ENCODE results near the gene CCDC178. TPM values are rescaled to one million over a fixed set of nuclear protein-coding genes. Genes with fewer than 3 reads are reported as not detected.

CCDC178 gene
- polyA plus RNA-seq, 1 donor from 2014 or later, result not detected

GRCh38 chr18:33210575-33211189, 229.8 kb downstream of the CCDC178 start:
- Histone ChIP-seq H3K36me3 (ENCODE audit: insufficient read depth, low read length) (no peaks in the 10 kb centered on the region), H3F3A (ENCODE audit: insufficient read depth, low read length, poor library complexity, severe bottlenecking) (no peaks in the 10 kb centered on the region), H3K4me3 (ENCODE audit: low read length) (no peak overlapping the region)

GRCh38 chr18:33205777-33206176, 234.7 kb downstream of the CCDC178 start:
- no peak overlapping the region for H3K4me3 ChIP-seq (ENCODE audit: low read length)
- H3K4me2 ChIP-seq (ENCODE audit: low read length), result no peak overlapping the region
- H4K20me1 ChIP-seq (ENCODE audit: insufficient read depth), result no peaks in the 10 kb centered on the region
- H3K9ac ChIP-seq (ENCODE audit: low read length), result no peak overlapping the region
- H2AFZ ChIP-seq (ENCODE audit: low read depth, low read length), result no peak overlapping the region
- H3K27me3 ChIP-seq (ENCODE audit: insufficient read depth, low read depth, low read length), result no peaks in the 10 kb centered on the region
- H3K9me2 ChIP-seq (ENCODE audit: insufficient read depth, low read length), result no peaks in the 10 kb centered on the region
- no peaks in the 10 kb centered on the region for H3K36me3 ChIP-seq (ENCODE audit: insufficient read depth, low read length)
- no peak overlapping the region for H3K27ac ChIP-seq (ENCODE audit: low read length)
- H3K79me2 ChIP-seq (replicated peaks; ENCODE audit: insufficient read depth, low read length), result no peaks in the 10 kb centered on the region
- no peaks in the 10 kb centered on the region for H3K9me3 ChIP-seq (ENCODE audit: low read length)
- H3F3A ChIP-seq (ENCODE audit: insufficient read depth, low read length, poor library complexity, severe bottlenecking), result no peaks in the 10 kb centered on the region
- TF ChIP-seq MXI1 (conservative IDR thresholded peaks at IDR 0.05; ENCODE audit: poor library complexity, severe bottlenecking) (no peak), POLR2AphosphoS5 (IDR thresholded peaks at IDR 0.05) (no peak), SMC3 (conservative IDR thresholded peaks at IDR 0.05; ENCODE audit: poor library complexity) (no peak), REST (IDR thresholded peaks at IDR 0.05; ENCODE audit: borderline replicate concordance) (no peak), EZH2 (IDR thresholded peaks at IDR 0.05; ENCODE audit: borderline replicate concordance, insufficient read depth, low read length, poor library complexity, severe bottlenecking) (no peak)

More at GRCh38 chr18:33210575-33211189, 229.8 kb downstream of the CCDC178 start:
- no peak overlapping the region for H3K4me2 ChIP-seq (ENCODE audit: low read length)
- H3K27ac ChIP-seq (ENCODE audit: low read length), result no peak overlapping the region
- H4K20me1 ChIP-seq (ENCODE audit: insufficient read depth), result no peaks in the 10 kb centered on the region
- H3K9ac ChIP-seq (ENCODE audit: low read length), result no peak overlapping the region
- H3K27me3 ChIP-seq (ENCODE audit: insufficient read depth, low read depth, low read length), result no peaks in the 10 kb centered on the region
- H3K79me2 ChIP-seq (replicated peaks; ENCODE audit: insufficient read depth, low read length), result no peaks in the 10 kb centered on the region
- no peaks in the 10 kb centered on the region for H3K9me2 ChIP-seq (ENCODE audit: insufficient read depth, low read length)
- no peaks in the 10 kb centered on the region for H3K9me3 ChIP-seq (ENCODE audit: low read length)
- no peak for TF ChIP-seq EZH2 (IDR thresholded peaks at IDR 0.05; ENCODE audit: borderline replicate concordance, insufficient read depth, low read length, poor library complexity, severe bottlenecking)
- no peak for TF ChIP-seq POLR2AphosphoS5 (IDR thresholded peaks at IDR 0.05)
- TF ChIP-seq CTCF (IDR thresholded peaks at IDR 0.05; ENCODE audit: poor library complexity, severe bottlenecking), result peak; percentile 75
- TF ChIP-seq RAD21 (conservative IDR thresholded peaks at IDR 0.05), result peak; percentile 70
- no peak for TF ChIP-seq TAF1 (IDR thresholded peaks at IDR 0.05; ENCODE audit: low read depth)
- TF ChIP-seq EP300 (conservative IDR thresholded peaks at IDR 0.05; ENCODE audit: poor library complexity, severe bottlenecking), result no peak
- TF ChIP-seq REST (IDR thresholded peaks at IDR 0.05; ENCODE audit: borderline replicate concordance), result no peak
- TF ChIP-seq SMC3 (conservative IDR thresholded peaks at IDR 0.05; ENCODE audit: poor library complexity), result peak; percentile 75
- TF ChIP-seq MXI1 (conservative IDR thresholded peaks at IDR 0.05; ENCODE audit: poor library complexity, severe bottlenecking), result no peak
- no peak overlapping the region for H2AFZ ChIP-seq (ENCODE audit: low read depth, low read length)
